GM18873 (cell line): Measurements from ENCODE around the gene TMEM130.
A peak's percentile ranks its signal among the peaks of the same experiment; 100 is the strongest.
"Not testable (repeated sequence)": the region's sequence is repeated elsewhere in the genome, so short reads cannot be mapped to it uniquely, and the experiment has no call there.

Experiments
- ATAC-seq: cut with Tn5 transposase; IDR thresholded peaks from one replicate; pipeline ENCODE4 v1.9.1; 2021; ENCODE audit warnings: mild to moderate bottlenecking, moderate library complexity, moderate number of reproducible peaks; ENCODE audit not compliant: unreplicated experiment, low FRiP score

Gene TMEM130

DNA sequence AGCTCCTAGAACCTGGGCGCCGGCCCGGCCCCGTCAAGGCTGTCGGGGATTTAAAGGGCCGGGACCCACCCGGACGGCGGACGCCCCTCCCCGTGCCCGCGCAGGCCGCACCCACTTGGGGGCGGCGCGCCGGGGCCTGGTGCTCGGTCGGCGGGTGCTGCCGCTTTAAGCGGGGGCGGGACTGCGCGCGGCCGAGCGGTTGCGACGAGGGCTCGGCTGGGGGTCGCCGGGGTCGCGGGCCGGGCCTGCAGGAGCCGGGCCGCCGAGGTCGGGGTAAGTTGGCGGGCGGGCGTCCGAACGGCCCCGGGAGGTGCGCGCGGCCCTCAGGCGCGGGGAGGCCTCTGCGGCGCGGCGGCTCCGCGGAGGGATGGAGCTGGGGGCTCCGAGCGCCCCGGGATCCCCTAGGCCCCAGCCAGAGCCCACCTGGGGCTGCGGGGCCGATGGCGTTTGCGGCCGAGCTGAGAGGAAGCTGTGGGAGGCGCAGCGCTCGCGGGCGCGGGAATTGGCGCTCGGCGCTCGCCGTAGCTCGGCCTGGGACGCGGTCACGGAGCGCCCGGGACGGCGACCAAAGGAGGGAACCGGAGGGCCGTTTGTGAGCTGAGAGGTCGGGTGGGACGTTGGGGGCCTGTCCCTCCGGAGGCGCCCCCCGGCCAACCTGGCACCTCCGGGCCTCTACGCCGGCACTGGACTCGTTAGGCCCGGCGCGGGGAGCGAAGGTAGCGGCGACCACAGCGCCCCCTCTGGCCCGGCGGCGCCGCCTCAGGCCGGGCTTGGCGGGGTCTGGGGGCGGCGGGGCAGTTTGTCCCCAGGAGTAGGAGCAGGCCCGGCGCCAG is 8.8 kb upstream of the TMEM130 start, which contains the start of gene TRRAP:
TRRAP (plus strand) TSS at position 168 of the 833 bp plus-strand sequence. CDS start 2,619 bp downstream, outside the sequence.
- peak; percentile 41 for ATAC-seq

DNA sequence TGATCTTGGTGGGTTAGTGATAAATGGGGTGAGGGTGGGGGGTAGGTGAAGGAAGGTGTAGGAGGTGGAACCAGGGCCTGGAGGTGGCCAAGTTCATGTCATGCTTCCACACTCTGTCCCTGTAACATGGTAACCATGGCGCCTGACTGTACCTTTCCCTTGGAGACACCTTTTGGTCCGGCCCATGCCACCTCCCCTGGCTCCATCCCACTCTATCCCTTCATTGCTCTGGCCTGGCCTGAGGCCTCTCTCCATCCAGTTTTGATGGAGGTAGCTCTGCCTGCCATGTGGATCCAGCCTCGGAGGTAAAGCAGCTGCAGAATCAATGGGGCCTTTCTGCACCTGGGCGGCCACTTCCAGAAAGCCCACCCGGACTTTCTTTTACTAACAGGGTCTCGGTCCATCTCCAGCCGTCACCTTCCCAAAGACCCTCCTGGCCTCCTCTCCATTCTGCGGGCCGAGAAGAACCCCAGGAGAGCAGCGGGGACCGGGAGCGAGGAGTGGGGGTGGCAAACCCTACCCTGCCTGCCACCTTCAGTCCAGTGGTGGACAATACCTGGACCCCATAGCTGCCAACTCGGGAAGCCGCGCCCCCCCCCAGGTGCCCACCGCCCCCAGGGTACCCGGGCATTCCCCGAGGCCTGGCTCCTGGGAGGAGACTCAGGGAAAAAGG is 8.0 kb upstream of the TMEM130 start:
- ATAC-seq = no peak

DNA sequence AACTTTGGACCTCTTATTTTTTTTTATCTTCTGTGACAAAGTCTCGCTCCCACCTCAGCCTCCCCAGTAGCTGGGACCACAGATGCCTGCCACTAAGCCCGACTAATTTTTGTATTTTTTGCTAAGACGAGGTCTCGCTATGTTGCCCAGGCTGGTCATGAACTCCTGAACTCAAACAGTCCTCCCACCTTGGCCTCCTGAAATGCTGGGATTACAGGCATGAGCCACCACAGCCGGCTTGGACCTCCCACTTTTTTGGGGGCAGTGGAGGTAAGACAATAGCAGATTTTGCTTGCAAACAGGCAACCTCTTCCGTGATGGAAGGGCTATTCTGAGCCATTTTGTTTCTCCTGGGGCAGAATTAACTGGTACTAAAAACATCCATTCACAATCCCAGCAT is 7.3 kb upstream of the TMEM130 start:
- ATAC-seq = no peak

DNA sequence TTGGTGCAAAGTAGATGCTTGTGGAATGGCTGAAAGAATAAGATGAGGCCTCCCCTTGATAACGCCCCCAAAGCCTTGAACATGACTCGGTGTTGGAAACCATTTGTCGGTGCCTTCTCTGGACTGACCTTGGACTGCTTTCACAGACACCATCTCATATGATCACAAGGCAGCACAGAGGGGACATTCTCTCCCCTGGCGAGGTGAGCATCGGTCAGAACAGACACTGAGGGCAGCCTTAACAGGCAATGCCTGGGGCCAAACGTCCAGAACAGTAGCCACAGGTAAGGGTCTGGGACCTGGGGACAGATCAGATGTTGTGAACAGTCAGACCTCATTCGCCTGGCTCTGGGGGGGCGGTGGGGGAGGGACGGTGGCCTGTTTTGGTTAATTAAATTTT is 5.7 kb upstream of the TMEM130 start:
- ATAC-seq = no peak

DNA sequence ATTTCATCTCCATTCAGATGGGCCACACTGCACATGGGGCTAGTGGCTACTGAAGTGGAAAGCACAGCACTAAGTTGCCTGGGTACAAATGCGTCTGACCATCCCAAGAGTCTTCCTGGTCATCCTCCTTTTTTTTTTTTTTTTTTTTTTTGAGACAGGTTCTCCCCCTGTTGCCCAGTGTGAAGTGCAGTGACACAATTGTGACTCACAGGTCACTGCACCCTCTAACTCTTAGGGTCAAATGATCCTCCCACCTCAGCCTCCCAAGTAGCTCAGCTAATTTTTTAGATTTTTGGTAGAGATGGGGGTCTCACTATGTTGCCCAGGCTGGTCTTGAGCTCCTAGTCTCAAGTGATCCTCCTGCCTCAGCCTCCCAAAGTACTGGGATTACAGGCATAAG is 5.1 kb upstream of the TMEM130 start:
- no peak for ATAC-seq

DNA sequence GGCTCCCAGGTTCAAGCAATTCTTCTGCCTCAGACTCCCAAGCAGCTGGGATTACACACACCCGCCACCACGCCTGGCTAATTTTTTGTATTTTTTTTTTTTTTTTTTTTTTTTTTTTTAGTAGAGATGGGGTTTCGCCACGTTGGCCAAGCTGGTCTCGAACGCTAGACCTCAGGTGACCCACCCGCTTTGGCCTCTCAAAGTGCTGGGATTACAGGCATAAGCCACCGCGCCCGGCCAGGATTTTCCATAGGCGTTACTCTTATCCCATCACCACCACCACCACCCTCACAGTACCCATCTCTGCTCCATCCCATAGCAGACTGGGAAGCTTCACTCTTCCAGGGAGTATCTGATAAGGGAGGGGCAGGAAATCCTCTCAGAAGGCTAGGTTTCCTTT is 3.8 kb upstream of the TMEM130 start:
- not testable (repeated sequence) for ATAC-seq

DNA sequence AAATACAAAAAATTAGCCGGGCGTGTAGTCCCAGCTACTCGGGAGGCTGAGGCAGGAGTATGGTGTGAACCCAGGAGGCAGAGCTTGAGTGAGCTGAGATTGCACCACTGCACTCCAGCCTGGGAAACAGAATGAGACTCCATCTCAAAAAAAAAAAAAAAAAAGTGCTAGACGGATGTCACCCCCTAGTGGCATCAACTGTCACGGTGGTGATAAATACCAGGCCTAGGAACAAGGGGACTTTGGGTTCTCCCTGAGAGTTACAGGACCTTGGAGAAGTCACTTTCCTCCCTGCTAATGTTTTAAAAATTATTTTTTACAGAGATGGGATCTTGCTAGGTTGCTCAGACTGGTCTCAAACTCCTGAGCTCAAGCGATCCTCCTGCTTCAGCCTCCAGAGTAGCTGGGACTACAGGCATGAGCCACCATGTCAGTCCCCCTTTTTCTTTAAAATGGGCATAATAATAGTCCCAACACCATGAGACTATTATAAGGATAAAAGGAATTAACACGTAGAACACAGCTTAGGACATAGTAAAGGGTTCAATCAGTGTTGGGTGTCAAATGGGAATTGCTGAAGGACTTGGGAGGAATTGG is 2.6 kb upstream of the TMEM130 start:
- no peak for ATAC-seq

DNA sequence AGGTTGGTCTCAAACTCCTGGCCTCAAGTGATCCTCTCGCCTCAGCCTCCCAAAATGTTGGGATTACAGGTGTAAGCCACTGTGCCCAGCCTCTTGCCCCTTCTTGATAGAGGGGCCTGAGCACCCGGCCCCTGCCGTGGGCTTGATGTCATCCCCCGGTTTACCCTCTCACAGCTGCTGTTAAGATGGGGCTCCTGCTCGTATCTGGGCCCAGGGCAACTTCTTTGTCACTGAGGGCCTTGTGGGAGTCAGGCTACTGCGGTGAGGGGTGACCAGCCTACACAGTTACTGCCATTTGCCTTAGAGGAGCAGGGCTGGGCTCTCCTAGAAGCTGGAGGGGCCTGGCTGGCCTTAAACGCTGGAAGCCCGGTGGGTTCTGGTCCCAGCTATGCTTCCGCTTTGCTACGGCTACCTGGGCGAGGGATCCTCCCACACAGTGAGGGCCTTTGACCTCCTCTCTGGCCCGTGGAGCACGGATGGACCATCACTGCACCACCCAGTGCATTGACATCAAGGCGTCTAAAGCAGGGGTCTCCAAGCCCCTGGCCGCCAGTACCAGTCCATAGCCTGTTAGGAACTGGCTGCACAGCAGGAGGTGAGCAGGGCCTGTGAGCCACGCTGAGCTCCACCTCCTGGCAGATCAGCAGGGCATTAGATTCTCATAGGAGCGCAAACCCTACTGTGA is 1.1 kb upstream of the TMEM130 start:
- no peak for ATAC-seq

DNA sequence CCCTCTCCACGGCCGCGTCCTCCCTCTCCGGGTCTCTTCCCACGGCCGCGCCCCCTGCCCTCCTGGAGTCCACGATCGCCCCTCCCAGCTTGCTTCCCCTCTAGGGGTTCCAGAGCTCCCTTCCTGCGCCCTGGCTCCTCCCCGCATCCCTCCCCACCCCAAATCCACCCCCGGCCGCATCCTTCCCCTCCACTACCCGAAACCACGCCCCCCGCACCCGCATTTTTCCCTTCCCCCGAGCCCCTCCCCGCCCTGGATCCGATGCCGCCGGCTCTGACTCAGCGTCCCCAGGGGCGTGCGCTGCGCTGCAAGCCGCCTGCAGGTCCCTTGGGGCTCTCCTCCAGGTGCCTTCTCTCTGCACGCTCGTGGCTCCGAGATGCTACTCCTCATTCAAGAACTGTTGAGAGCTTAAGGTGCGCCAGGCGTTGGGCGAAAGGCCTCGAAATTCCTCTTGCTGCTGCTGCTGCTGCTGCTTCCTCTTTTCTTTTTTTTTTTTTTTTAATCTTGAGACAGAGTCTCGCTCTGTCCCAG is 372 bp upstream of the TMEM130 start:
- peak; percentile 66 for ATAC-seq

DNA sequence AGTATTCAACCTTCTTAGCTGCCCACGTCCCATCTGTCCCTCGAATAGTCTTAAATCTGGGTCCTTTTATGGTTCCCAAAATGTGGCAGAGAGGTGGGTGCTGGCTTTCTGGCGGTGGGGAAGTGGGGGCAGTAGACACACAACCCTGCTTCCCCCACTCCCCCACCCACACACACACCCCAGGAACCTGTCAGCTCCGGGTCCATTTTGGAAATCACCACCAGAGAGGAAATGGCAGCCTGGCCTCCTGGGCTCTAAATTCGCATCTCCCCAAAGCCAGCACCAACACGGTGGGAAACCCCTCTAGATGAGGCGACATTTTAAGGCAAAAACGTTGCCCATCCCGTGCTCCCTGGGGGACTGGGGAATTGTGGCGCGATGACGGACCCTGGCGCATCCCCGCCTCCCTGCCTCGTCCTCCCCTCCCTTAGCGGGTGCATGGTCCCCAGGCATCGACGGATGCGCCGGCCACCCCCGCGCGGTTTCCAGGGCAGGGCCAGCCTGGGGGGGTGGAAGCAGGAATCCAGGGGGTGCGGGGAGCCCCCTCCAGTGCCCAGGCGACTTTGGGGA is 702 bp downstream of the TMEM130 start:
- no peak for ATAC-seq

DNA sequence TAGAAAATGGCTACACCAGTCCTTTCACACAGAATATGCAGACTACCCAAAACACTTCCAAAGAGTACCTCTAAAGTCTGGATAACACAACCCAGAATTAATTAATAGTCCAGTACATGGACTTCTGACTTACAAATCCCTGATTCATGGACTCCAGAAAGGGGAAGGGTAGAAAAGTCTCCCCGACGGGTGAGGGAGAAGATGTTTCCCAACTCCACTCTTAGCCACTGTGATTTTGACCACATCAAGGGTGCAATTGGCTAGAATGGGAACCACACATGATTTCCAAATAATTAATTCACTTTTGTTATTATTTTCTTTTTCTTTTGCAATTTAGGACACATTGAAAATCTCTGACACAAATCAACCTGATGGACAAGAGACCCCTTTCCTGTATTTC is 1.4 kb downstream of the TMEM130 start:
- no peak for ATAC-seq

DNA sequence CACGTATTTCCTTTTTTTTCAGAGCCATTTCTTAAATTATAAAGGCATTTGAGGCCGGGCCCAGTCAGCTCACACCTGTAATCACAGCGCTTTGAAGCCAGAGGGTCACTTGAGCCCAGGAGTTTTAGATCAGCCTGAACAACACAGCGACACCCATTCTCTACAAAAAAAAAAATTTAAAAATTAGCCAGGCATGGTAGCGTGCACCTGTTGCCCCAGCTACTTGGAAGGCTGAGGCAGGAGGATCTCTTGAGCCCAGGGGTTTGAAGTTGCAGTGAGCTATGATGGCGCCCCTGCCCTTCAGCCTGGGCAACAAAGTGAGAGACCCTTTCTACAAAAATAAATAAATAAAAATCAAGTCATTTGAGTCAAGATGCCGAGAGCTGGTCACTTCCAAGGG is 3.0 kb downstream of the TMEM130 start:
- no peak for ATAC-seq

DNA sequence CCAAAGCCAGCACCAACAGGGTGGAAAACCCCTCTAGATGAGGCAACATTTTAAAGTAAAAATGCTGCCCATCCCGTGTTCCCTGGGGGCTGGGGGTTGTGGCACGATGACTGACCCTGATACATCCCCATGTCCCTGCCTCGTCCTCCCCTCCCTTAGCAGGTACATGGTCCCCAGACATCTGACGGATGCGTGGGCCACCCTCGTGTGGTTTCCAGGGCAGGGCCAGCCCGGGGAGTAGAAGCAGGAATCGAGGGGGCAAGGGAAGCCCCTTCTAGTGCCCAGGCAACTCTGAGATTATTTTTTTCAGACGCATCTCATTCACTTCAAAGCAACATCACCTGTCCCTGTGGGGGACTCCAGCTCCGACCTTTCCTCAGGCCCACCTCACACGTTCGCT is 3.5 kb downstream of the TMEM130 start:
- no peak for ATAC-seq

DNA sequence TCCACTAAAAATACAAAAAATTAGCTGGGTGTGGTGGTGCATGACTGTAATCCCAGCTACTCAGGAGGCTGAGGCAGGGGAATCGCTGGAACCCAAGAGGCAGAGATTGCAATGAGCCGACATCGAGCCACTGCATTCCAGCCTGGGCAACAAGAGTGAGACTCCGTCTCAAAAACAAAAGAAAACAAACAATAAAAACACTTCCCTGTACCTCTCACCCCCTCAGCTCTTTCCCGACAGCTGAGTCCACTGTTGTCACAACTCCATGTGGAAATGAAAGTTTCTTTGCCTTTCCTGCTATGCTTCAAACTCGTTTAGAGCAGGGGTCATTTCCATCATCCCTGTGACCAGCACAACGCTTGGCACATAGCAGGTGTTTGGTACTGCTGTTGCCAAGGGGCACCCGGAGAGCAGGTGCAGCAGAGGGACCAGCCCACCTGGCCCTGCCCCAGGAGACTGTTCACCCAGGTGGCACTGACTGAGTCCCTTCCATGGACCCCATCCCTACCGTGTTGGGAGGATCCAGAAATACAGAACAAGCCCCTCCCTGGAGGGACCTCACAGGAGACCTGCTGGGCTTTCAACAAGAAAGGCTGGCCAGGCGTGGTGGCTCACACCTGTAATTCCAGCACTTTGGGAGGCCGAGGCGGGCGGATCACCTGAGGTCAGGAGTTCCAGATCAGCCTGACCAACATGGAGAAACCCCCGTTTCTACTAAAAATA is 4.9 kb downstream of the TMEM130 start:
- ATAC-seq = no peak

DNA sequence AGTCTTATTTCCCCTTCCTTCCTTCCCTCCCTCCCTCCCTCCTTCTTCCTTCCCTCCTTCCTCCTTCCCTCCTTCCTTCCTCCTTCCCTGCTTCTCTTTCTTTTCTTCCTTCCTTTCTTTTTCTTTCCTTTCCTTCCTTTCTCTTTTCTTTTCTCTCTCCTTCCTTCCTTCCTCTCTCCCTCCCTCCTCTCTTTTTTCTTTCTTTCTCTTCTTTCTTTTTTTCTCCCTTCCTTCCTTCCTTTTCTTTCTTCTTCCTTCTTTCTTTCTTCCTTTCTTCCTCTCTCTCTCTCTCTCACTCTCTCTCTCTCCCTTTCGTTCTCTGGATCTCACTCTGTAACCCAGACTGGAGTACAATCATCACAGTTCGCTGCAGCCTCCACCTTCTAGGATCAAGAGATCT is 6.2 kb downstream of the TMEM130 start:
- no peak for ATAC-seq

DNA sequence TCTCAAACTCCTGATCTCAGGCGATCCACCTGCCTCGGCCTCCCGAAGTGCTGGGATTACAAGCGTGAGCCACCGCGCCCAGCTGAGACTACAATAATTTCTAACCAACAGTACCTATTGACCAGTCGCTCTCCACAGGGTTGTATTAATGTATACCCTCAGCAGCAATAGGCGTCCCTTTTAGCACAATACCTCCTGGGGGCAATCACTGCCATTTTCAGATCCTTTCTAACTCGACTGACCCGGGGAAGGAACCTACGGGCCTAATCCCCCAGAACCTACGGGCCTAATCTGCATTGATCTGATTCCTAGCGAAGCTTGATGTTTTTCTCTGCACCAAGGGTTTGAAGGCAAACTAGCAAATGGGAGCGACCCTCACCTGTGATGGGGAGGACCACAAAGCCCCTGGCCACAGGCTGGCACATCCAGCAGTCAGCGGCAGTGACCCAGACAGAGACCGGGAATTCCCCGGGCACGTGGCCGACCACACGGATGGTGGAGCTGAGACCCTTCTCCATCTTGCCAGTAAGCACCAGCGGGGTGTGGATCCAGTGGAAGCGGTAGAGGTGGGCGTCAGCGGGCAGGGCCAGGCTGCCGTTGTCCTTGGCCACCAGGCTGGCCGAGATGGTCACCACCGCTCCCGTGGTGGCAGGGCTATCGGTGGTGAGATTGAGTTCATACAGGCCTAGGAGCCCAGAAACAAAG is 6.9 kb downstream of the TMEM130 start:
- ATAC-seq = no peak

DNA sequence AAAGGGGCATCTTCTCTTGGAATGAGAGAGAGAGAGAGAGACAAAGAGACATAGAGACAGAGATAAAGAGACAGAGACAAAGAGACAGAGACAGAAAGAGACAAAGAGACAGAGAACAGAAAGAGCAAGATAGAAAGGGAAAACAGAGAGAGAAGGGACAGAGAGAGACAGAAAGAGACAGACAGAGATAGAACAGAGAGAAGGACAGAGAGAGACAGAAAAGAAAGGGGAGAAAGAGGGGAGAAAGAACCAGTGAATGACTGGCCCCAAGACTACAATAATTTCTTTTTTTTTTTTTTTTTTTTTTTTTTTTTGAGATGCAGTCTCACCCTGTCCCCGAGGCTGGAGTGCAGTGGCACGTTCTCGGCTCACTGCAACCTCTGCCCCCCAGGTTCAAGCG is 7.6 kb downstream of the TMEM130 start:
- no peak for ATAC-seq

DNA sequence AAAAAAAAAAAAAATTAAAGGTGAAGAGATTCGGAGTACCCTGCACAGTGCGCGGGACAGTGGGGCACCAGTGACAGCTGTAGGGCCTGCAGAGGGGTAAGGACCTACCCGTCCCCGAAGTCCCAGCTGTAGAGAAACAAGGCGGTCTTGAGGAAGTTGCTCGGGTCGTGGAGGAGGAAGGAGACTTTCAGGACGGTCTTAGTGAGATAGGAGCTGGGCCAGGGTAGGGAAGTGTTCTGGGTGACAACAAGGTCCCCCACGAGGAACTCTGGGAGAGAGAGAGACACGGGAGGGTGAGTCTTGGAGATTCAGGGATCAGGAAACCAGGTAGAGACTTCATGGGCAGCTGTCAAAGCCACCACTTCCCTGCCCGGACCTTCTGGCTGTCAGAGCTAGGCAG is 9.7 kb downstream of the TMEM130 start:
- ATAC-seq = no peak
